ENCODE data around the gene ETNK2. TPM values are rescaled to one million over a fixed set of nuclear protein-coding genes. Genes with fewer than 3 reads are reported as not detected.
A peak's percentile ranks its signal among the peaks of the same experiment; 100 is the strongest.

The ETNK2 gene
- total RNA-seq, 2 experiments from 2014 or later = 1.9 TPM; not detected in 1

DNA sequence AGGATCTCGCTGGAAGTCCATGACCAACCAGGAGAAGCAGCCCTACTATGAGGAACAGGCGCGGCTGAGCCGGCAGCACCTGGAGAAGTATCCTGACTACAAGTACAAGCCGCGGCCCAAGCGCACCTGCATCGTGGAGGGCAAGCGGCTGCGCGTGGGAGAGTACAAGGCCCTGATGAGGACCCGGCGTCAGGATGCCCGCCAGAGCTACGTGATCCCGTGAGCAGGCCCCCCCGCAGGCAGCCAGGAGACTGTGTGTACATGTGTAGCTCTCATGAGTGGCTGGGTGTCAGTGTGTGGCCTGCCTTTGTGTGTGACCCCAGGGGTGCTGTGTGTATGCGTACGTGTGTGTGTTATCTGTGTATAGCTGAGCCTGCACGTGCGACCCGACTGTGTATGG lies 27.2 kb downstream of the ETNK2 start:
- Histone ChIP-seq H4K20me1 (ENCODE audit: insufficient read depth, low read length) (no peaks in the 10 kb centered on the region), H3K9me2 (ENCODE audit: insufficient read depth, low read length) (no peaks in the 10 kb centered on the region), H3K4me1 (ENCODE audit: insufficient read depth, low read length, poor library complexity, severe bottlenecking) (peaks cover 4% of the 10 kb centered on the region), H3K27ac (ENCODE audit: low read depth, low read length, poor library complexity, severe bottlenecking) (no peak overlapping the region), H3K4me2 (ENCODE audit: low read length) (no peak overlapping the region), H3K4me3 (ENCODE audit: low read depth, low read length, poor library complexity, severe bottlenecking) (no peak overlapping the region), H3K36me3 (ENCODE audit: insufficient read depth, low read length) (no peaks in the 10 kb centered on the region), H2AFZ (ENCODE audit: low read length) (no peak overlapping the region), H3K9me3 (ENCODE audit: low read length) (no peaks in the 10 kb centered on the region), H3K79me2 (ENCODE audit: insufficient read depth, low read depth, low read length) (no peaks in the 10 kb centered on the region)
- intact Hi-C loops (cut with micrococcal nuclease; ENCODE audit: unreplicated experiment) = loop anchor here (5.0 kb wide), 1 partner anchor 497 kb away; the partner anchor contains the start of gene ATP2B4
- POLR2A ChIA-PET = interaction anchor here (0.5 kb wide), 1 partner anchor 1800 kb away, joined by 3 read pairs; no protein-coding TSS in a partner anchor
- no TSS peak for BruUV-seq (replicated peaks)
- CTCF ChIA-PET (ENCODE audit: unreplicated experiment) = interaction anchor here (1.0 to 1.6 kb wide), 2 partner anchors 251 to 264 kb away, joined by 3 read pairs; no protein-coding TSS in a partner anchor
- DNase-seq (ENCODE audit: low spot score) = no peak
- no peak for TF ChIP-seq EZH2phosphoT487 (IDR thresholded peaks at IDR 0.05; ENCODE audit: borderline replicate concordance, low read depth, low read length)
- TF ChIP-seq, protein P1, sequence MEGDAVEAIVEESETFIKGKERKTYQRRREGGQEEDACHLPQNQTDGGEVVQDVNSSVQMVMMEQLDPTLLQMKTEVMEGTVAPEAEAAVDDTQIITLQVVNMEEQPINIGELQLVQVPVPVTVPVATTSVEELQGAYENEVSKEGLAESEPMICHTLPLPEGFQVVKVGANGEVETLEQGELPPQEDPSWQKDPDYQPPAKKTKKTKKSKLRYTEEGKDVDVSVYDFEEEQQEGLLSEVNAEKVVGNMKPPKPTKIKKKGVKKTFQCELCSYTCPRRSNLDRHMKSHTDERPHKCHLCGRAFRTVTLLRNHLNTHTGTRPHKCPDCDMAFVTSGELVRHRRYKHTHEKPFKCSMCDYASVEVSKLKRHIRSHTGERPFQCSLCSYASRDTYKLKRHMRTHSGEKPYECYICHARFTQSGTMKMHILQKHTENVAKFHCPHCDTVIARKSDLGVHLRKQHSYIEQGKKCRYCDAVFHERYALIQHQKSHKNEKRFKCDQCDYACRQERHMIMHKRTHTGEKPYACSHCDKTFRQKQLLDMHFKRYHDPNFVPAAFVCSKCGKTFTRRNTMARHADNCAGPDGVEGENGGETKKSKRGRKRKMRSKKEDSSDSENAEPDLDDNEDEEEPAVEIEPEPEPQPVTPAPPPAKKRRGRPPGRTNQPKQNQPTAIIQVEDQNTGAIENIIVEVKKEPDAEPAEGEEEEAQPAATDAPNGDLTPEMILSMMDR (conservative IDR thresholded peaks at IDR 0.05; ENCODE audit: low read length) = no peak

- Histone ChIP-seq H3K4me3 (ENCODE audit: low read depth, low read length, poor library complexity, severe bottlenecking) (no peak overlapping the region), H3K4me1 (ENCODE audit: insufficient read depth, low read length, poor library complexity, severe bottlenecking) (no peaks in the 10 kb centered on the region), H3K27ac (ENCODE audit: low read depth, low read length, poor library complexity, severe bottlenecking) (no peak overlapping the region), H3K9me3 (ENCODE audit: low read length) (no peaks in the 10 kb centered on the region), H3K79me2 (ENCODE audit: insufficient read depth, low read depth, low read length) (no peaks in the 10 kb centered on the region), H4K20me1 (ENCODE audit: insufficient read depth, low read length) (no peaks in the 10 kb centered on the region), H3K9me2 (ENCODE audit: insufficient read depth, low read length) (no peaks in the 10 kb centered on the region), H3K36me3 (ENCODE audit: insufficient read depth, low read length) (no peaks in the 10 kb centered on the region), H2AFZ (ENCODE audit: low read length) (no peak overlapping the region), H3K4me2 (ENCODE audit: low read length) (no peak overlapping the region)
- no TSS peak for BruUV-seq (replicated peaks)
- intact Hi-C loops (cut with micrococcal nuclease; ENCODE audit: unreplicated experiment) = no loop called here
- no peak for TF ChIP-seq EZH2phosphoT487 (IDR thresholded peaks at IDR 0.05; ENCODE audit: borderline replicate concordance, low read depth, low read length)
- TF ChIP-seq, protein P1 (conservative IDR thresholded peaks at IDR 0.05; ENCODE audit: low read length) = peak; percentile 58
- ChIA-PET POLR2A (no interaction called here), CTCF (ENCODE audit: unreplicated experiment) (no interaction called here)
- DNase-seq (ENCODE audit: low spot score) = no peak
Observed at GRCh38 chr1:204123376-204123775, 28.5 kb downstream of the ETNK2 start.

- DNase-seq (ENCODE audit: low spot score) = no peak
- no peaks in the 10 kb centered on the region for H4K20me1 ChIP-seq (ENCODE audit: insufficient read depth, low read length)
- H3K4me2 ChIP-seq (ENCODE audit: low read length) = no peak overlapping the region
- no TSS peak for BruUV-seq (replicated peaks)
- no peak overlapping the region for H3K27ac ChIP-seq (ENCODE audit: low read depth, low read length, poor library complexity, severe bottlenecking)
- ChIA-PET POLR2A (no interaction called here), CTCF (ENCODE audit: unreplicated experiment) (no interaction called here)
- H3K9me3 ChIP-seq (ENCODE audit: low read length) = no peaks in the 10 kb centered on the region
- no peak overlapping the region for H3K4me3 ChIP-seq (ENCODE audit: low read depth, low read length, poor library complexity, severe bottlenecking)
- H3K4me1 ChIP-seq (ENCODE audit: insufficient read depth, low read length, poor library complexity, severe bottlenecking) = no peaks in the 10 kb centered on the region
- H2AFZ ChIP-seq (ENCODE audit: low read length) = no peak overlapping the region
- no peaks in the 10 kb centered on the region for H3K79me2 ChIP-seq (ENCODE audit: insufficient read depth, low read depth, low read length)
- TF ChIP-seq, protein P1 (conservative IDR thresholded peaks at IDR 0.05; ENCODE audit: low read length) = no peak
- no peak for TF ChIP-seq EZH2phosphoT487 (IDR thresholded peaks at IDR 0.05; ENCODE audit: borderline replicate concordance, low read depth, low read length)
- no peaks in the 10 kb centered on the region for H3K9me2 ChIP-seq (ENCODE audit: insufficient read depth, low read length)
- H3K36me3 ChIP-seq (ENCODE audit: insufficient read depth, low read length) = no peaks in the 10 kb centered on the region
- intact Hi-C loops (cut with micrococcal nuclease; ENCODE audit: unreplicated experiment) = no loop called here
Observed at GRCh38 chr1:204121840-204122555, 29.8 kb downstream of the ETNK2 start.

Measured in OCI-LY7 (cell line).